GM12875 (cell line): ENCODE results near the gene NKAP.
A peak's percentile ranks its signal among the peaks of the same experiment; 100 is the strongest.

Experiments used
- H3K4me3 ChIP-seq: one replicate; pipeline ENCODE4 v1.5.1; 2011; ENCODE audit warnings: low read depth, low read length, control low read depth
- CTCF ChIP-seq: IDR thresholded peaks from 2 replicates; pipeline ENCODE4 v1.5.1; 2011; ENCODE audit warnings: low read depth, mild to moderate bottlenecking, control low read depth, inconsistent platforms, low read length, moderate library complexity, borderline replicate concordance; ENCODE audit not compliant: insufficient read depth

NKAP gene

GRCh38 chrX:119878740-119879139, 64.8 kb downstream of the NKAP start:
- no peak for TF ChIP-seq CTCF
- H3K4me3 ChIP-seq, result no peak overlapping the region

- peak within 1 kb of the TSS; percentile 60 for H3K4me3 ChIP-seq
These were observed 71.8 kb downstream of the NKAP start, which contains the start of the genes NDUFA1 and RNF113A for GRCh38 chrX:119871599-119872395. Gene NDUFA1, plus strand, starts transcription at chrX:119871832. Its CDS starts 80 bp downstream, at chrX:119871912. Gene RNF113A, minus strand, starts transcription at chrX:119871733. Its CDS starts 120 bp downstream, at chrX:119871613.

GRCh38 chrX:119871245-119871598, 72.3 kb downstream of the NKAP start:
- TF ChIP-seq CTCF, result no peak
- H3K4me3 ChIP-seq, result peak overlapping the region; percentile 60

More at GRCh38 chrX:119871599-119872395, 71.8 kb downstream of the NKAP start, which contains the start of the genes NDUFA1 and RNF113A:
- no peak for TF ChIP-seq CTCF
